Measurements from ENCODE around the gene TIAM1. TPM values are rescaled to one million over a fixed set of nuclear protein-coding genes. Genes with fewer than 3 reads are reported as not detected.

TIAM1 gene
- total and polyA plus RNA-seq, 7 donors: 0.21 to 1.7 (median 0.75) TPM

- intact Hi-C loops (cut with DNase I): no loop called here
- DNase-seq (no peak), ATAC-seq (no peak)
- Histone ChIP-seq H3K36me3 (ENCODE audit: insufficient read depth in 1 of 2, low read depth in 1 of 2) (no peaks in the 10 kb centered on the region), H3K4me3 (no peak overlapping the region), H3K4me1 (no peaks in the 10 kb centered on the region), H3K27ac (no peak overlapping the region), H3K27me3 (ENCODE audit: insufficient read depth in 3 of 3, low read length in 2 of 3) (peaks cover 0 to 2% (median 0%) of the 10 kb centered on the region in 3 donors), H3K9me3 (no peaks in the 10 kb centered on the region)
- no peak for TF ChIP-seq CTCF (IDR thresholded peaks at IDR 0.05)
- WGBS, 3 donors: 86 to 90% (median 86%) methylated on average over 6 of the region's 6 CpGs
Measured at GRCh38 chr21:31371715-31372470, 27.8 kb upstream of the TIAM1 start.

- intact Hi-C loops (cut with DNase I): no loop called here
- H3K4me1 ChIP-seq: no peaks in the 10 kb centered on the region
- ATAC-seq: no peak
- peaks cover 0 to 2% (median 0%) of the 10 kb centered on the region in 3 donors for H3K27me3 ChIP-seq (ENCODE audit: insufficient read depth in 3 of 3, low read length in 2 of 3)
- DNase-seq: no peak
- H3K9me3 ChIP-seq: no peaks in the 10 kb centered on the region
- H3K27ac ChIP-seq: no peak overlapping the region
- no peak for TF ChIP-seq CTCF (IDR thresholded peaks at IDR 0.05)
- no peak overlapping the region for H3K4me3 ChIP-seq
- no peaks in the 10 kb centered on the region for H3K36me3 ChIP-seq (ENCODE audit: insufficient read depth in 1 of 2, low read depth in 1 of 2)
- 65 to 69% (median 69%) methylated on average over 5 of the region's 5 CpGs for WGBS, 3 donors
Measured at GRCh38 chr21:31370893-31371544, 27.0 kb upstream of the TIAM1 start.

GRCh38 chr21:31370281-31370892 lies 26.3 kb upstream of the TIAM1 start:
- ATAC-seq (no peak), DNase-seq (no peak)
- Histone ChIP-seq H3K4me1 (no peaks in the 10 kb centered on the region), H3K36me3 (ENCODE audit: insufficient read depth in 1 of 2, low read depth in 1 of 2) (no peaks in the 10 kb centered on the region), H3K9me3 (no peaks in the 10 kb centered on the region), H3K27me3 (ENCODE audit: insufficient read depth in 3 of 3, low read length in 2 of 3) (peaks cover 0 to 2% (median 0%) of the 10 kb centered on the region in 3 donors), H3K4me3 (no peak overlapping the region), H3K27ac (no peak overlapping the region)
- intact Hi-C loops (cut with DNase I): no loop called here
- no peak for TF ChIP-seq CTCF (IDR thresholded peaks at IDR 0.05)
- 91 to 93% (median 93%) methylated on average over 4 of the region's 4 CpGs for whole genome bisulfite sequencing, 3 donors

GRCh38 chr21:31368361-31368760 lies 24.3 kb upstream of the TIAM1 start:
- peaks cover 0 to 2% (median 0%) of the 10 kb centered on the region in 3 donors for H3K27me3 ChIP-seq (ENCODE audit: insufficient read depth in 3 of 3, low read length in 2 of 3)
- H3K9me3 ChIP-seq: no peaks in the 10 kb centered on the region
- no peak for TF ChIP-seq CTCF (IDR thresholded peaks at IDR 0.05)
- no peak for DNase-seq
- intact Hi-C loops (cut with DNase I): no loop called here
- H3K4me1 ChIP-seq: no peaks in the 10 kb centered on the region
- no peak overlapping the region for H3K27ac ChIP-seq
- no peak overlapping the region for H3K4me3 ChIP-seq
- ATAC-seq: no peak
- no peaks in the 10 kb centered on the region for H3K36me3 ChIP-seq (ENCODE audit: insufficient read depth in 1 of 2, low read depth in 1 of 2)
- 60 to 73% (median 73%) methylated on average over 7 of the region's 7 CpGs for WGBS, 3 donors

Measured in psoas muscle (tissue), 8 donors.